Measurements from ENCODE around the gene ARPC5L. TPM values are rescaled to one million over a fixed set of nuclear protein-coding genes. Genes with fewer than 3 reads are reported as not detected.

Gene ARPC5L
- total RNA-seq (2021; ENCODE audit: unreplicated experiment) (50.0 TPM), Bru-seq, nascent RNA (percentile 81 among the genes with signal in this experiment), BruChase-seq, experiment 1, labeled RNA remaining after a 6-hour chase (percentile 84 among the genes with signal in this experiment), BruChase-seq, experiment 2, labeled RNA remaining after a 2-hour chase (percentile 84 among the genes with signal in this experiment)
- polyA plus RNA-seq (2012): 41.9 and 42.2 TPM in 2 replicates
- long read RNA-seq, transcript ARPC5L-201 (4 exons, 1,325 nt): major isoform, 103 of 174 reads
- long read RNA-seq, transcript ARPC5L-203 (3 exons, 1,877 nt): minor isoform, 5 of 174 reads
- long read RNA-seq, partial matches to known transcripts: 2 of 174 reads
- long read RNA-seq, other reads (novel, unspliced or antisense): 60 of 174 reads

DNA sequence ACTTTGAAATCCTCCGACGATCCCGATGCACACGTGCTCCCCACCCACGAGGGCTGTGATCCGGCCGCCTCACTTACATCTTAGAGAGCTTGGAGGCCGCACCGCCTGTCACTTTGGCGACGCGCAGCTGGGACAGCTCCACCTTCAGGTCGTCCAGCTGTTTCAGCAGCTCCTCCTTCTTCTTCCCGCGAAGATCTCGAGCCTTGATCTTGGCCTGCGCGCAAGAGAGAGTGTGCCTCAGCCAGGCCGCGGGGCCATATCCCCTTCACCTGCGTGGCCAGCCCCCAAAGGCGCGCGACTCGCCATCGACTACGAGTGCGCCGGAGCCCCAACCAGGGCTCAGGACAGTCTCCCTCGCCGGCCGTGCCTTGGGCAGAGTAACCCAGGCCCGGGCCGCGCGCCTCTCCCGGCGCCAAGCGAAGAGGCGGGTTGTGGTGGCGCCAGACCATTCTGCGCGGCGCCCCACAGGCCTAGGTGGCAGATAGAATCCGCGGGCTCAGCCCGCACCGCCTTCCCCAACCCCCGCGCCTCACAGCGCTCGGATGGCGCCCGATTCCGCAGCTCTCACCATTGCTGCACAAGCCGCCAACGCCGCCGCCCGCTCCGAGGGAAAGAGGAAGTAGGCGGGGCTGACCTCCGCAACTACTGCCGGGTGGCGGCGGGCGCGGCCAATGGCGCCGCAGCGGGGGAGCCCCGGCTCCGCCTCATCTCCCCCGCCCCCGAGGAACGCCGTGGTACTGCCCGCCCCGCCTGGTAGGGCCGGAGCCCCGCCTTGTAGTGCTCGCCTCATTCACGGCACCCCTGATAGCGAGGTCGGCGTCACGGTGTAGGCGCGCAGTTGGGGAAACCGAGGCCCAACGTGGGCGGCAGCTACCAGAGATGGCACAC is at the start of gene ARPC5L, which contains the start of gene RPL35:
ARPC5L (plus strand) TSS at position 789 of the 888 bp plus-strand sequence. CDS start 7,161 bp downstream, outside the sequence.
RPL35 (minus strand) TSS at position 616 of the 888 bp plus-strand sequence; CDS start at position 571, 45 bp downstream.
- Histone ChIP-seq H3K9ac (ENCODE audit: low read length) (peak within 1 kb of the TSS; percentile 92), H2AFZ (ENCODE audit: low read depth, low read length, poor library complexity, severe bottlenecking) (peak within 1 kb of the TSS; percentile 82), H3K4me3 (replicated peaks in 1 of 2; ENCODE audit: low read depth in 1 of 2, low read length in 2 of 2) (peak within 1 kb of the TSS; percentile 89 to 100), H3K27me3 (ENCODE audit: insufficient read depth, low read length) (no peaks in the 10 kb centered on the region), H3K4me1 (ENCODE audit: control insufficient read depth in 1 of 2, insufficient read depth in 2 of 2, low read length in 2 of 2) (peaks cover 19 to 57% of the 10 kb centered on the region in 2 experiments), H3K9me2 (ENCODE audit: insufficient read depth) (no peaks in the 10 kb centered on the region), H3K79me2 (ENCODE audit: insufficient read depth, low read length) (peaks cover 43% of the 10 kb centered on the region), H3K27ac (ENCODE audit: low read depth, low read length) (peak within 1 kb of the TSS; percentile 96), H4K20me1 (ENCODE audit: insufficient read depth) (peaks cover 41% of the 10 kb centered on the region), H3K4me2 (ENCODE audit: low read length) (peak within 1 kb of the TSS; percentile 96), H3K9me3 (ENCODE audit: control insufficient read depth in 1 of 2, insufficient read depth in 1 of 2, low read depth in 1 of 2, low read length in 2 of 2) (no peaks in the 10 kb centered on the region), H3K36me3 (ENCODE audit: control insufficient read depth in 1 of 2, insufficient read depth in 2 of 2, low read length in 2 of 2) (peaks cover 33 to 46% of the 10 kb centered on the region in 2 experiments)
- ATAC-seq: peak; percentile 87
- ChIA-PET POLR2A (interaction anchor here (0.7 to 2.6 kb wide), 10 partner anchors 9 to 500 kb away, joined by 3 to 11 read pairs (median 5); partner anchors contain the start of genes HSPA5, NR6A1 and WDR38), RAD21 (ENCODE audit: low non-redundant PET in 1 of 2, low total read pairs in 2 of 2, uncharacterized antibody in 2 of 2, unreplicated experiment in 2 of 2) (interaction anchor here in 1 of 2 experiments (1.2 kb wide), 1 partner anchor 9 kb away, joined by 6 read pairs; the partner anchor contains the start of gene WDR38), CTCF (interaction anchor here (1.3 to 2.3 kb wide), 5 partner anchors 9 to 90 kb away, joined by 4 to 25 read pairs (median 6); partner anchors contain the start of genes NR6A1 and WDR38)
- intact Hi-C loops (cut with micrococcal nuclease): no loop called here
- TSS peak; percentile 50 for BruUV-seq (replicated peaks)
- peak; percentile 83 for DNase-seq (ENCODE audit: low read depth, low spot score)
- TF ChIP-seq FOSL1 (IDR thresholded peaks at IDR 0.05; ENCODE audit: low read depth) (no peak), ELF1 (IDR thresholded peaks at IDR 0.05; ENCODE audit: borderline replicate concordance, low read depth) (no peak), YY1 (IDR thresholded peaks at IDR 0.05; ENCODE audit: extremely low read depth, insufficient replicate concordance, low read depth, low read length) (peak; percentile 68), CBX3 (IDR thresholded peaks at IDR 0.05; ENCODE audit: low read depth) (no peak), POLR2A (IDR thresholded peaks at IDR 0.05; ENCODE audit: borderline replicate concordance, extremely low read depth, insufficient read depth, insufficient read length) (peak; percentile 92), POLR2AphosphoS5 (IDR thresholded peaks at IDR 0.05; ENCODE audit: low read depth, low read length) (peak; percentile 96), RAD21 (IDR thresholded peaks at IDR 0.05; ENCODE audit: low read depth) (no peak), ZFX (IDR thresholded peaks at IDR 0.05) (peak; percentile 97; the same call in 1 of the 2 replicates), TCF7L2 (IDR thresholded peaks at IDR 0.05; ENCODE audit: borderline replicate concordance, extremely low read depth, insufficient read depth, insufficient read length) (peak; percentile 10), SRF (IDR thresholded peaks at IDR 0.05; ENCODE audit: low read depth) (no peak), EZH2phosphoT487 (IDR thresholded peaks at IDR 0.05; ENCODE audit: borderline replicate concordance) (no peak), SP1 (IDR thresholded peaks at IDR 0.05; ENCODE audit: low read depth) (no peak)
- TF ChIP-seq, protein P1, sequence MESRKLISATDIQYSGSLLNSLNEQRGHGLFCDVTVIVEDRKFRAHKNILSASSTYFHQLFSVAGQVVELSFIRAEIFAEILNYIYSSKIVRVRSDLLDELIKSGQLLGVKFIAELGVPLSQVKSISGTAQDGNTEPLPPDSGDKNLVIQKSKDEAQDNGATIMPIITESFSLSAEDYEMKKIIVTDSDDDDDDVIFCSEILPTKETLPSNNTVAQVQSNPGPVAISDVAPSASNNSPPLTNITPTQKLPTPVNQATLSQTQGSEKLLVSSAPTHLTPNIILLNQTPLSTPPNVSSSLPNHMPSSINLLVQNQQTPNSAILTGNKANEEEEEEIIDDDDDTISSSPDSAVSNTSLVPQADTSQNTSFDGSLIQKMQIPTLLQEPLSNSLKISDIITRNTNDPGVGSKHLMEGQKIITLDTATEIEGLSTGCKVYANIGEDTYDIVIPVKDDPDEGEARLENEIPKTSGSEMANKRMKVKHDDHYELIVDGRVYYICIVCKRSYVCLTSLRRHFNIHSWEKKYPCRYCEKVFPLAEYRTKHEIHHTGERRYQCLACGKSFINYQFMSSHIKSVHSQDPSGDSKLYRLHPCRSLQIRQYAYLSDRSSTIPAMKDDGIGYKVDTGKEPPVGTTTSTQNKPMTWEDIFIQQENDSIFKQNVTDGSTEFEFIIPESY (IDR thresholded peaks at IDR 0.05; ENCODE audit: extremely low read depth, insufficient replicate concordance, low read length): peak; percentile 12
- TF ChIP-seq, protein P2, sequence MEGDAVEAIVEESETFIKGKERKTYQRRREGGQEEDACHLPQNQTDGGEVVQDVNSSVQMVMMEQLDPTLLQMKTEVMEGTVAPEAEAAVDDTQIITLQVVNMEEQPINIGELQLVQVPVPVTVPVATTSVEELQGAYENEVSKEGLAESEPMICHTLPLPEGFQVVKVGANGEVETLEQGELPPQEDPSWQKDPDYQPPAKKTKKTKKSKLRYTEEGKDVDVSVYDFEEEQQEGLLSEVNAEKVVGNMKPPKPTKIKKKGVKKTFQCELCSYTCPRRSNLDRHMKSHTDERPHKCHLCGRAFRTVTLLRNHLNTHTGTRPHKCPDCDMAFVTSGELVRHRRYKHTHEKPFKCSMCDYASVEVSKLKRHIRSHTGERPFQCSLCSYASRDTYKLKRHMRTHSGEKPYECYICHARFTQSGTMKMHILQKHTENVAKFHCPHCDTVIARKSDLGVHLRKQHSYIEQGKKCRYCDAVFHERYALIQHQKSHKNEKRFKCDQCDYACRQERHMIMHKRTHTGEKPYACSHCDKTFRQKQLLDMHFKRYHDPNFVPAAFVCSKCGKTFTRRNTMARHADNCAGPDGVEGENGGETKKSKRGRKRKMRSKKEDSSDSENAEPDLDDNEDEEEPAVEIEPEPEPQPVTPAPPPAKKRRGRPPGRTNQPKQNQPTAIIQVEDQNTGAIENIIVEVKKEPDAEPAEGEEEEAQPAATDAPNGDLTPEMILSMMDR (IDR thresholded peaks at IDR 0.05 in 2 of 3, conservative IDR thresholded peaks at IDR 0.05 in 1 of 3; ENCODE audit: borderline replicate concordance in 1 of 3, insufficient read depth in 1 of 3, low read depth in 2 of 3, low read length in 2 of 3): peak in 2 of 3 experiments; percentile 15; a peak in 1 of 6 replicates

All from HCT116 (cell line).